HG03571 (cell line): ENCODE results near the gene MYMX.
A peak's percentile ranks its signal among the peaks of the same experiment; 100 is the strongest.

Experiments
- ATAC-seq: cut with Tn5 transposase; IDR thresholded peaks from one replicate; pipeline ENCODE4 v1.9.1; 2021; ENCODE audit not compliant: unreplicated experiment

MYMX gene

GRCh38 chr6:44249082-44249748 is 32.5 kb downstream of the MYMX start:
- no peak for ATAC-seq

DNA sequence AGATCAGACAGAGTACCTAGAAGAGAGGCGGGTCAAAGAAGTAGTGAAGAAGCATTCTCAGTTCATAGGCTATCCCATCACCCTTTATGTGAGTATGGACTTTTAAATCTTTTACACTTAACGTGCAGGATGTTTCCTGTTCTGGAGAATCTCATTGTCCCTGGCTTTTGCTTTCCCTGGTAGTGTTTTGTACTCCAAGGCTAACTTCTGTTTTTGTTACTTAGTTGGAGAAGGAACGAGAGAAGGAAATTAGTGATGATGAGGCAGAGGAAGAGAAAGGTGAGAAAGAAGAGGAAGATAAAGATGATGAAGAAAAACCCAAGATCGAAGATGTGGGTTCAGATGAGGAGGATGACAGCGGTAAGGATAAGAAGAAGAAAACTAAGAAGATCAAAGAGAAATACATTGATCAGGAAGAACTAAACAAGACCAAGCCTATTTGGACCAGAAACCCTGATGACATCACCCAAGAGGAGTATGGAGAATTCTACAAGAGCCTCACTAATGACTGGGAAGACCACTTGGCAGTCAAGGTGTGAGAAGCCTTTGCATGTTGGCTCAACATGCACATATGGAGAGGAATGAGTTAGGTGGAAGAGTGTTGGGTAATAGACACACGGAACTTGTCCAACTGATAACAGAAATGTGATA is 33.5 kb downstream of the MYMX start:
- no peak for ATAC-seq

- no peak for ATAC-seq
These were observed 34.0 kb downstream of the MYMX start for GRCh38 chr6:44250718-44251123.

- no peak for ATAC-seq
These were observed 35.1 kb downstream of the MYMX start for GRCh38 chr6:44251576-44252524.

GRCh38 chr6:44253307-44254101 is 36.8 kb downstream of the MYMX start:
- ATAC-seq: no peak

DNA sequence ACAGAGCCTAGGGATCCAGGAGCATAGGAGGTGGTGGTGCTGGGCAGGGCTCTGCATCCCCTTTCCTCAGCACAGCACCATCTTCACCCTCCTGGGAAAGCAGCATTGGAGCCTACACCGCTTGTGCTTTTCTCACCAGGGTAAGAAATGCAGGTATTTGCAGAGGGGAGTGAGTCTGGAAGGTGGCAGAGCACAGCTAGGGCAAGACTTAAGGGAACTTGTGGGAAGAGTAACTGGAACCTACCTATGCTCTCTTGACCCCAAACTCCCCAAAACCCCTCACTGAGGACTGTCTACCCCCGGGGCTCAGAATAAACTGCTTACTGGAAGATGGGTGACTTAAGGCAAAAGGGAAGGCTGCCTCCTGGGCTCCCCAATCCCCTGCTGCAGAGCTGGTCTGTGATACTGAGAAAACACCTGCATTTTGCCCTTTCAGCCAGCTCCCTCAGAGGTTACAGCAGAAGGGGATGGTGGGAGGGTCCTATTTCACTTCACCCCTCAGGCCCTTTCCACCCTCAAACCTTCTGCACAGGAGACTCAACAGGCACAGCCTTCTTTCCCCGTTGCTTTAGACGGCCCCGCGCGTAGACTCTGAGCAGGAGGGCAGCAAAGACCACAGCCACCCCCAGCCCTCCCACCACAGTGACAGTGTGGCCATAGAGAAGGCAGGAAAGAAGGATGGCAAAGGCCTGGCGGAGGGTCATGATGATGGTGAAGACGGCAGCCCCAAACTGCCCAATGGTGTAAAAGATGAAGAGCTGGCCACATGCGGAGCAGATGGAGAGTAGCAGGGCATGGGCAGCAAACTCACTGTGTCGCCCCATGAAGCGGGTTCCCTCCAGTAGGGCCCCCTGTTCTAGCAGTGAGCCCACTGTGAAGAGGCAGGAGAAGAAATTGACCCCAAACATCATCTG is 37.7 kb downstream of the MYMX start:
- ATAC-seq: no peak

DNA sequence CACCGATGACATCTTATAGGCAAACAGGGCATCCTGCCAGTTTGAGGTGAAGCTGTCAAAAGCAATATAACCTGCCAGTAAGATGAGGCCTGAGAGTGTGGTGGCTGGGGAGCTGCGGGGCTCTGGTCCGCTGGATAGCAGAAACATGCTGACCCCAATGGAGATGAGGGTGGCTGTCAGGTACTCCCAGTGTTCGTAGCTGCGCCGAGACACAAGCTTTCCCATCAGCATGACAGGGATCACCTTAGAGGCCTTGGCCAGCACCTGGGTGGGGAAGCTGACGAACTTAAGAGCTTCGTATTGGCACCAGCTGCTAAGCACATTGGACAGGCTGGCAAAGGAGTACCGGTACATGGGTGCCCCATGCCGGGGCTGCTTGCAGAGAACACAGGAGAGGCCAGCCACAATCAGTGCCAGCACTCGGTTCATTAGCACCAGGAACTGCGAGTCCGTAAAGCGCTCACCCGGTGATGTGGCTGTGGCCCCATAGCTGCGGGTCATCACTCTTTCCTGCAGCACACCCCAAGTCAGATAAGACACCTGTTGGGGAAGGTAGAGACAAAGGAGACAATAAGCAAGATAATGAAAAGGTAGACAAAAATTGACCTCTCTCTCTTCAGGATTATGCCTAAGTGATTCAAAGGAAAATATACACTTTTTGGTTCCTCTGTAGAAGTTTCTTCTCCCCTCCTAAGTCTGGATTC is 38.5 kb downstream of the MYMX start:
- ATAC-seq: no peak

GRCh38 chr6:44255871-44256774 is 39.4 kb downstream of the MYMX start:
- ATAC-seq: no peak

GRCh38 chr6:44256775-44257024 is 40.0 kb downstream of the MYMX start:
- ATAC-seq: no peak

DNA sequence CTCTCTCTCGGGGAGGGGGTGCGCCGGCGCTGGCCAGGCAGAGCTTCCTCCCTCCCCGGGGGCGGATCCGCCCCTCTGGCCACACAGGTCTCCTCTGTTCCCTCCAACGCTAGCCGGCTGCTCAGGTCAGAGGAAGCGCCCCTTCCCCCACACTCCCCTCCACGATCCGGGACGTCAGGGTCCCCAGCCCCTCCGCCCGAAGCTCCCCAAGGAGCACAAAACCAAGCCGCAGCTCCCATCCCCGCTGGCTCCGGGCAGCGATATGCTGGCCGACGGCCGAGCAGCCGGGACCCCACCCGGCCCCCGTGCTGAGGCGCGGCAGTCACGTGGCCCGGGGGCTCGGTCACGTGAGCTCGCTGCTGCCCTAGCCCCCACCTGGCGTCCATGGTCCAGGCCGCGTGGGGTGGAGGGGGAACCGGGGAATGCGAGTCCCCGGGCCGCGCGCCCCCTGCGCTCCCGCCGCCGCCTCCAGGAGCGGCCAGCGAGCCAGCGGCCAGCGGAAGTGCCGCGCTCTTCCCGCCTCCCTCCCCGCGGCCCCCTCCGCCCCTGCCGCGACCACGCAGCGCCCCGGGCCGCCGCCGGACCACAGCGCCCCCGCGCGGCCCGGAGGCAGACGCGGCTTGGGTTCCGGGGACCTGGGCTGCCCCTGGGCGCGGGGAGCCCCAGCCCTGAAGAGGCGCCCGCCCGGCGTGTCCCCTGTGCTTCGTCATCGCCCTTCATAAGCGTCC is 40.5 kb downstream of the MYMX start, which contains the start of gene SLC35B2:
SLC35B2 (minus strand) TSS at position 504 of the 728 bp plus-strand sequence; CDS start at position 386, 118 bp downstream.
- ATAC-seq: peak; percentile 45

DNA sequence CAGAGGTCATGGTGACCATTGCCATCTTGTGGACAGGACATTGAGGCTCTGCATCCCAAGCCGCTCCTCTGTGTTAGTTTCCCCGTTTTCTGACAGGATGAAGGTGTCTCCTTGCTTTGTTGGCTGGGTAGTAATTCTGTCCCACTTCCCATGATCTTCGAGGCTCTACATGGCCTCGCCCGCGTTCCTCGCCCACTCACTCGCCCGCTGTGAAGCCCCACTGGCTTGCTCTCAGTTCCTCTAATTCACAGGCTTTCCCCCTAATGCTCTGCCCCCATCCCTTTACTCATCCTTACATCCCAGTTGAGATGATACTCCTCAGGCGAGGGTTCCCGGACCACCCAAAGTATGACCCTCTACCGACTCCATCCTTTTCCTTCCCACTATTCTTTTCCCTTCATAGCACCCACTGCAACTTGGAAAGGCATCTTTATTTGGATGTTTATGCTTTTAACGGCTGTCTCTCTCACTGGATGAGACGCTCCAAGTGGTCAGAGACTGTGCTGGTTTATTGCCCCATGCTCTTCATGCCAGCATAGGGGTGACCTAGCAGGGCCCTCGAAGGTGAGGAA is 41.1 kb downstream of the MYMX start:
- peak; percentile 22 for ATAC-seq

DNA sequence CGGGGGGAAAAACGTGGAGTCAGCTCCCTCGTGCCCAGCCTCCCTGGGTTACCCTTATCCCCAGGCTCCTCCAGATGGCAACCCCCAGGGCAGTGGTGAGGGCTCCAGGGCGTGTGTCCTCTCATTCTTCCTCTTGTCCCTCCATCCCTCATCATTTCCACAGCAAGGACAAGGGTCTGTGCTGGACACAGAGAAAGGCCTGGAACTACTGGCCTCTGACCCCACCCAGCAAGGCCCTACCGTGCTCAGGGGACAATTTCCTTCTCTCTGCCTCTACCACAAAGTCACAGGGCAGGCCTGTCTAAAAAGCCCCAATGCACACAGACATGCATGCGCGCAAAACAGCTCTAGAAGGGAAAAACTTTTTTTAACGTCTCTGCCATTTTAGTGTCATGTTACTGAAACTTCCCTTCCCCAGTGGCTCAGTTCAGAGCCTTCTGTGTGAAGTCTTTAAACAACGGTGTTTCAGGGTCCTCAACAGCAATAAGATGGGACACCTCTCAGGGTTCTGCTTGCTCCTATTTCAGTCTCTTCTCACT is 41.7 kb downstream of the MYMX start:
- ATAC-seq: no peak

DNA sequence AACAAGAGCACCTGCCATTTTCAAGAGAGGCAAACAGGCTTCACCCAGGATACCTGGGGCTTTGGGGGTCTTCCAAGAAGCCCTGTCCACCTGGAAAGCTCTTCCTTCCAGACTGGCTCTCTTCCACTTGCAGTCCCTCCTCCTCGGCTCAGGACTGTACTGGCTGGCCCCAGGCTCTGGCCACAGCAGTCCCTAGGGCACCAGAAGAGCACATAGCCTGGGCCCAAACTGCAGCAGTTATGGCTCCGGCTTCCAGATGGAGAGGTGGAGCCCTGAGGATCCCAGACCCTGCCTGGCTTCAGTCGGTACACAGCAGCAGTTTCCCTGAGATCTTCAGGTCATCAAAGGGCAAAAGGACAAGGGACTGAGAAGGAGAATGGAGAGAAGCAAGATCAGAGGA is 42.2 kb downstream of the MYMX start:
- ATAC-seq: no peak

GRCh38 chr6:44260011-44260410 is 43.3 kb downstream of the MYMX start:
- ATAC-seq: no peak

DNA sequence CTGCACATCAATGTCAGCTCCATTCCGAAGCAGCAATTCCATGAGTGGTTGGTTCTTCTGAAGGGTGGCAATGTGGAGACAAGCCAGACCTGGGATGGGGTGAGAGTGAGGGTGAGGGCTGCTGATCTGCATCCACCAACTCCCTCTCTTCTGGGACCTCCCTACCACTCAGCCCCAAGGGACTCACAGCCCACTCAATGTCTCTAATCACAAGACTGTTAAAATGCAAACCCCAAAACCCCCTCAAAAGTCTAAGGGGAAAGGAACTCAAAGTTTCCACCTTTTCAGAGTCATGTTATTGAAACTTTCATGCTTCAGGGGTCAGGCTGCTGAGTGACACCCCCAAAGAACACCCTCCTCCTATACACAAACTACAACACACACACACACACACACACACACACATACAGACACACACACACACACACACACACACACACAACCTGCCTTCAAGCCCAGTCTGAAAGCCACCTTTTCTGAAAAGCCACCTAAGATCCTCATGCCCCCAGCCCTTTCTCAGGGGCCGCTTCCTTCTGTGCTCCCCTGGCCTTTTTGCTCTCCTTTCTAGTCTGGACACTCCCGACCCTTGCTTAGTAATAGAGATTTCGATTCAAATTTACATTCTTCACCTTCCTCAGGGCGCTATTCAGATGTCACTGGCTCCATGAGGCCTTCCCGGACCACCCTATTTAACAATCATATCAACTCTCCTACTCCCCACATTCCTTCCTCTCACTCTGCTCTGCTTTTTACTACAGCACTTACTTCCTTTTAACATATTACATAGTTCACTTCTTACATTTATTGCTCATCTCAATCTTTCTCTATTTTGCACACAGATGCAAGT is 43.9 kb downstream of the MYMX start:
- ATAC-seq: no peak

DNA sequence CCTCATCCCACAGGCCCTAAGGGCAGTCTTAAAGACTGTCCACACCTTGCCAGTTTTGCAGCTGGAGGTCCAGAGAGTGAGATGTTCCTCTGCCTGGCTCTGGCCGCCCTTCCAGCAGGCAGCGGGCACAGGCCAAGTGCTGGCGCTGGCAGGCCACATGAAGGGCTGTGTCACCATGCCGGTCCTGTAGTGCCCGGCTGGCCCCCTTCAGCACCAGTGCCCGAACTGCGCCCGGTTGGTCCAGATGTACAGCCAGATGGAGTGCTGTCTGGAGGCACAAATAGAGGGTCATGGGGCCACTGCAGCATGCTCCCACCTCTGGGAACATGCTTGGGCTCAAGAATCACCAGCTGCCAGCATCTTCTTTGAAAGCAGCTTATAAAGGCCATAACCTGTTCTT is 44.9 kb downstream of the MYMX start:
- no peak for ATAC-seq
